ENCODE data around the gene ZNF57. TPM values are rescaled to one million over a fixed set of nuclear protein-coding genes. Genes with fewer than 3 reads are reported as not detected.
"Not testable (repeated sequence)": the region's sequence is repeated elsewhere in the genome, so short reads cannot be mapped to it uniquely, and the experiment has no call there.

ZNF57 gene
- total RNA-seq (2014; rRNA removed; shearing (Covaris generic)), result 16.7 and 18.9 TPM in 2 replicates

DNA sequence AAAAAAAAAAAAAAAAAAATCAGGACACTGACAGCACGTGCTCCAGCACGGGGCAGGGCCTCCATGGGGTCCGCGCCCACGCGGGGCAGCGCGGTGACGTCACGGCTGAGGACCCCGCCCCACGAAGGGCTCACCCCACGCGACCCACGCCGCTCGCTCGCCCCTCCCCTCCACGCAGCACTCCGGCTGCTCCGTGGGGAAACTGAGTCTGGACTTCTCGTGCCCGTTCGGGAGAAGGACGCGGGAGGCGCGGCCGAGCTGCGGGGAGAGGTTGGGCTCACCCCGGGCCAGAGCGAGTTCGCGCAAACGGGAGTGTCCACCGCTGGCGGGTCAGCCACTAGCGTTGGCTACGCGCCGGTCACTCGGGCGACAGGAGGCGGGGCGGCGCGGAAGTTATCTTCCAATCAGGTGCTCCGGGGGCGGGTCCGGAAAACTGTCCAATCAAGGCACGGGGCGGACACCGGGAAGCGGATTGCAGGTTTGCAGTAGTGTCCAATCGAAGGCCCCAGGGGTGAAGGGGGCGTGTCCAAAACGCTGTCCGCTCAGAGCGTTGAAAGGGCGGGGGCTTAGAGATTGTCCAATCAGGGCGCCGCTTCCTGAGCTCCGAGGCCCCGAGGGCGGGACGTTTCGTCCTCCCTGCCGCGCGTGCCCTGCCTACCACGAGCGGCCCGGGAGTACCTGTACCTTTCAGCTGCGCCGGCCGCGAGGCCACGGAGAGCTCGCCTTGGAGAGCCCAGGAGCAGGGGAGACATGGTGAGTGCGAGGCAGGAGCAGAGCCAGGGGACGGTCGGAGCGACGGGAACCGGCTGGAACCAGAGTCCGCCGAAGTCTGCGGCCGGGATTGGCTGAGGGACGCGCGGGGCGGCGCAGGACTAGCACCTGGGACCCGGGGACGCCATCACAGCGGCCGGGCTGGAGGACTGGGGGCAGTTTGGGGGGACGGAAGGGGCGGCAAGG, at the start of gene ZNF57:
TSS of gene ZNF57 (plus strand) at position 633 of the 957 bp plus-strand sequence. CDS start at position 751, 118 bp downstream.
- H3K4me1 ChIP-seq, result peaks cover 27% of the 10 kb centered on the region
- peak; percentile 99 to 100 for DNase-seq
- H3K9me3 ChIP-seq (replicated peaks), result 0 out of 2 replicates have a peak, but pooled peaks cover 4% of the 10 kb centered on the region
- H3K27me3 ChIP-seq, result no peaks in the 10 kb centered on the region
- H3K27ac ChIP-seq, result peak within 1 kb of the TSS; percentile 95
- H3K36me3 ChIP-seq, result peaks cover 3% of the 10 kb centered on the region; the same call in 1 of the 2 replicates
- H3K4me3 ChIP-seq, result peak within 1 kb of the TSS; percentile 89

DNA sequence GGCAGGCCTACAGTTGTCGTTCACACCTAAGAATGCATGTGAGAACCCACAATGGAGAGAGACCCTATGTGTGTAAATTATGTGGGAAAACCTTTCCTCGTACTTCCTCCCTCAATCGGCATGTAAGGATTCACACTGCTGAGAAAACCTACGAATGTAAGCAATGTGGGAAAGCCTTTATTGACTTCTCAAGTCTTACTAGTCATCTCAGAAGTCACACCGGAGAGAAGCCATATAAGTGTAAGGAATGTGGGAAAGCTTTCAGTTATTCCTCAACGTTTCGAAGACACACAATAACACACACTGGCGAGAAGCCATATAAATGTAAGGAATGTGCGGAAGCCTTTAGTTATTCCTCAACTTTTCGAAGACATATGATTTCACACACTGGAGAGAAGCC, 48.1 kb upstream of the ZNF57 start:
- H3K27me3 ChIP-seq, result no peaks in the 10 kb centered on the region
- peaks cover 65% of the 10 kb centered on the region for H3K36me3 ChIP-seq
- DNase-seq, result no peak
- H3K4me3 ChIP-seq, result no peak overlapping the region
- no peak overlapping the region for H3K27ac ChIP-seq
- H3K4me1 ChIP-seq, result peaks cover 17% of the 10 kb centered on the region
- H3K9me3 ChIP-seq (replicated peaks), result peaks cover 45% of the 10 kb centered on the region

GRCh38 chr19:2853015-2853606, 47.6 kb upstream of the ZNF57 start:
- peaks cover 65% of the 10 kb centered on the region for H3K36me3 ChIP-seq
- DNase-seq, result no peak
- no peaks in the 10 kb centered on the region for H3K27me3 ChIP-seq
- peaks cover 15% of the 10 kb centered on the region for H3K4me1 ChIP-seq
- H3K4me3 ChIP-seq, result no peak overlapping the region
- peaks cover 45% of the 10 kb centered on the region for H3K9me3 ChIP-seq (replicated peaks)
- no peak overlapping the region for H3K27ac ChIP-seq

DNA sequence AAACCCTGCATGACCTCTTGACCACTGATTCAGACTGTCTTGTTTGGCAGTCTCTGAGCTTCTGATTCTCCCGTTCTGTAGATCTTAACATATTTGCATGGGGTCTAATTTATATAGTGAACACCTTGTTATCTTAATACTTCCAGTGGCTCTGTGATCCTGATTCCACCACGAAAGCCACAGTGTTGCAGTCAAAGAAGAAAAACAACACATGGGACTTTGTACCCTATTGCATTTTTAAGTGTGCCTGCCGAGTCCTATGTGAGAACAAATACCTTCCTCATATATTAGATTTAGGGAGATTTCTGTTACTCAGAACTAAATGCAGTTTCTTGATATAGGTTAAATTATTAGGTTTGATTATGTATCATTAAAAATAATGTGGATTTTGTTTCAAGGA, 45.9 kb upstream of the ZNF57 start:
- Histone ChIP-seq H3K27me3 (no peaks in the 10 kb centered on the region), H3K36me3 (peaks cover 65% of the 10 kb centered on the region), H3K4me3 (no peak overlapping the region), H3K27ac (no peak overlapping the region), H3K4me1 (0 out of 2 replicates have a peak, but pooled peaks cover 3% of the 10 kb centered on the region), H3K9me3 (replicated peaks) (peaks cover 45% of the 10 kb centered on the region)
- no peak for DNase-seq

DNA sequence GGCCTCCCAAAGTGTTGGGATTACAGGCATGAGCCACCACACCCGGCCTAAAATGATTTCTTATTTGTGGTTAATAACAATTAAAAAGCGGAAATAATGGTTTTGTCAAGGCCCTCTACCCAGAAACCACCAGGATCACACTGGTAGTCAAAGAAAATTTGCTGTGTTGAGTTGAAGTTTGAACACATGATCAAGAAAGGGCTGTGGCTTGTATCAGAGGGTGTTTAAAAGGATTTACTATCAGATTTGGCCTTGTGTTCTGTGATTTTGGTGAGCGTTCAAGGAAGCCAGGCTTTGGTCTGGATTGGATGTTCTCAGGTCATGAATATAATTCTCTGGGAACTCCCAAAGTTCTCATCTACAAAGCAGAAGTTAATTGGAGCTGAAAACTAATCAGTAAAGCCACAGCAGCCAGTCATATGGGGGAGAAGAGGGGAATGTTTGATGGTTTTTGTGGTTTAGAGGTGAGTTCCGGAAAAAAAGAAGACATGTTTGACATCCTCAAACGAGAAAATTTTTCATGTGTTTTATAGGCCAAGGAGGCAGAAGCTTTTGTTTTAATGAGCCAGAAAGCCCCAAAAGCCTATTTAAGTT, 44.2 kb upstream of the ZNF57 start:
- no peak overlapping the region for H3K27ac ChIP-seq
- peaks cover 37% of the 10 kb centered on the region for H3K9me3 ChIP-seq (replicated peaks)
- peaks cover 52% of the 10 kb centered on the region for H3K36me3 ChIP-seq
- no peak overlapping the region for H3K4me3 ChIP-seq
- H3K4me1 ChIP-seq, result no peaks in the 10 kb centered on the region
- no peaks in the 10 kb centered on the region for H3K27me3 ChIP-seq
- no peak for DNase-seq

GRCh38 chr19:2858864-2859263, 41.9 kb upstream of the ZNF57 start:
- Histone ChIP-seq H3K9me3 (replicated peaks) (peaks cover 17% of the 10 kb centered on the region), H3K36me3 (peaks cover 29% of the 10 kb centered on the region), H3K27ac (no peak overlapping the region), H3K4me1 (no peaks in the 10 kb centered on the region), H3K27me3 (no peaks in the 10 kb centered on the region), H3K4me3 (no peak overlapping the region)
- DNase-seq, result no peak

DNA sequence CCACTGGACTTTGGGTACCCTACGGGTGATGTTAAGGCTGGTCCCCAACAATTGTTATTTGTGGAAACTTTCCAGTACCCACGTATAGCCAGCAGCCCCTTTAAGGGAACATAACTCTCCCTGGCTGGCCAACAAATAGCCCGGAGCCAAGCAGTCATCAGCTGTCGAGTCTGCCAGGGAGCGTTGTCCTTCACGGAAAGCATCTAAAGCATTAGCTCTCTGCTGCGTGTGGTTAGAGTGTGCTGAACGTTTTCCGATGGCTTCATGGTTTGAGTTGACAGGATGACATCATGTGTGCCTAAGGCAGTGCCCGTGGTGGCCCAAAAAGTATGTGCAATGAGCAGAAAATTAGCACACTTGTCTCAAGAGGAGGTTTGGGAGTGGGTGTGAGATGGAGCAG, 36.9 kb upstream of the ZNF57 start:
- peaks cover 4% of the 10 kb centered on the region; the same call in 1 of the 2 replicates for H3K4me1 ChIP-seq
- peaks cover 3% of the 10 kb centered on the region for H3K36me3 ChIP-seq
- no peak overlapping the region for H3K4me3 ChIP-seq
- no peaks in the 10 kb centered on the region for H3K27me3 ChIP-seq
- H3K27ac ChIP-seq, result no peak overlapping the region
- H3K9me3 ChIP-seq (replicated peaks), result no peaks in the 10 kb centered on the region
- peak; percentile 25 to 44 for DNase-seq

DNA sequence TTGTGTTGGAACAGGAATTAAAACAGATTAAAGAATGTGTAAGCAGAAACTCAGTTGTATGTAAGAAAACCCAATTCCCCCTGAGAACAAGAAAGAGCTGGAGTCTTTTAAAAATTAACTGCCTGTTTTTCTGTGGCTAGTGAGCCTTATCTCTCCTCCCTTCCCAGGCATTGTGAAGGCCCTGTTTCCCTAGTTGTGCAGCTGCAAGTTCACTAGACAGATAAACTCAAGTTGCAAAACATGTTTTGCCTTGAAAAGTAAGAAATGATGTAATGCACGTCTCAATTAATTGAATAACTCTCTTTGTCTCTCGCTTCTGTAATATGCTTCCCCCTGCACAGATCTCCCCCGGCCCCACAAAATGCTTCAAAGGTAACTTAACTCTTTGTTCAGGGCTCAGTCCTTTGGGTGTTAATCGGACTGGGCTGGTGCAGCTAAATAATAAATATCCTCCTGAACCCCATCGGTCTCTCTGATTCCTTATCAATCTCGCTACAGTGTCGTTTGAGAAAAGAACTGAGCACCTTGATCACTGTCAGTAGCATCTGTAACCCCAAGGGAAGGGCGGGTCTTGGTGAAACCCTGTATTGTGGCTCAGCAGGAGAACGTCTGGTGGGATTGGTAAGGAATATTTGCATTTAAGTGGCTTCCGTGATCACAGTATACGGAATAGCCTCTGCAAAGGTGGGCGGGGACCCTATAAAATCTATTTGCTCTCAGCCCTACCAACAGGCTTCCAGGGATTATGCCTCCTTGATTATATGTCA, 35.2 kb upstream of the ZNF57 start:
- Histone ChIP-seq H3K9me3 (replicated peaks) (no peaks in the 10 kb centered on the region), H3K4me1 (peaks cover 4% of the 10 kb centered on the region; the same call in 1 of the 2 replicates), H3K4me3 (no peak overlapping the region), H3K36me3 (peaks cover 17% of the 10 kb centered on the region), H3K27me3 (no peaks in the 10 kb centered on the region), H3K27ac (no peak overlapping the region)
- no peak for DNase-seq

DNA sequence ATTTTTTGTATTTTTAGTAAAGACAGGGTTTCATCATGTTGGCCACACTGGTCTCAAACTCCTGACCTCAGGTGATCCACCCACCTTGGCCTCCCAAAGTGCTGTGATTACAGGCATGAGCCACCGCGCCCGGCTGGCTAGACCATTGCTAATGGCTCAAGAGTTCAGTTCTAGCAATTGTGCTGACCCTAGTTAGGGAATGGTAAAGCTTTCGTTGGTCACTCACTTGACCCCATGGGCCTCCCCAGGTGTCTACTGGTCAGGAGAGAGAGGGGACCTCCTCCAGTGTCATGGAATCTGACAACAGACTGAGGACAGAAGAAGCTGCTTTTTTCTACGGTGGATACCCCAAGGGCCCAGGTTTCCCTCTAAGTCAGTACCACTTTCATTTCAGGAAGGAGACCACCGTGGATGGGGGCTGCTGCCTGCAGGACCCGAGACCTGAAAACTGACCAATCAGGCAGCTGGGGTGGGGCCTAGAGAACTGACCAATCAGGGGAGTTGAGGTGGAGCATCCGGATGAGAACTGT, 34.2 kb upstream of the ZNF57 start:
- DNase-seq, result no peak
- Histone ChIP-seq H3K4me3 (peak overlapping the region; percentile 88), H3K27ac (no peak overlapping the region), H3K27me3 (no peaks in the 10 kb centered on the region), H3K4me1 (peaks cover 4% of the 10 kb centered on the region; the same call in 1 of the 2 replicates), H3K36me3 (peaks cover 25% of the 10 kb centered on the region), H3K9me3 (replicated peaks) (peaks cover 3% of the 10 kb centered on the region; the same call in 1 of the 2 replicates)

GRCh38 chr19:2867025-2867991, 33.4 kb upstream of the ZNF57 start, which contains the start of gene ZNF556:
Gene ZNF556 (plus strand): TSS chr19:2867335. CDS start chr19:2867422, 87 bp downstream.
- H3K36me3 ChIP-seq, result peaks cover 25% of the 10 kb centered on the region
- H3K4me3 ChIP-seq, result peak within 1 kb of the TSS; percentile 88
- DNase-seq, result peak; percentile 99
- no peaks in the 10 kb centered on the region for H3K27me3 ChIP-seq
- H3K4me1 ChIP-seq, result peaks cover 4% of the 10 kb centered on the region; the same call in 1 of the 2 replicates
- peaks cover 3% of the 10 kb centered on the region; the same call in 1 of the 2 replicates for H3K9me3 ChIP-seq (replicated peaks)
- peak within 1 kb of the TSS; percentile 81 for H3K27ac ChIP-seq

DNA sequence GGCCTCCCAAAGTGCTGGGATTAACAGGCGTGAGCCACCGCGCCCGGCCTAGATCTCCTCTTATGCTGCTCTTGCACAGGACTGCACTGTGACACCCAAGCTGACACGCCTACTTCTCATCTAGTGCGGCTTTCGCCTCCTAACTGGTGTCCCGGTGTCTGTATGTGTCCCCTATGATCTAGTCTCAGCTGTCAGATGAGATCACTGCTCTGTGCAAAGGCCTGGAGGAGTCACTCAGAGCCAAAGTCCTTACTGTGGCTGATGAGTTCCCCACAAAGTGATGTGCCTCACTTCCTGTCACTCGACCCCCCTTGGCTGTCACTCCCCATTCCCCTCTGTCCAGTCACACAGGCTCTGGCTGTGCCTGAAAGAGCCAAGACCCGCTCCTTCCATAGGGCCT, 31.1 kb upstream of the ZNF57 start:
- DNase-seq, result no peak
- H3K36me3 ChIP-seq, result peaks cover 43% of the 10 kb centered on the region
- H3K9me3 ChIP-seq (replicated peaks), result peaks cover 5% of the 10 kb centered on the region; the same call in 1 of the 2 replicates
- peaks cover 4% of the 10 kb centered on the region; the same call in 1 of the 2 replicates for H3K4me1 ChIP-seq
- no peaks in the 10 kb centered on the region for H3K27me3 ChIP-seq
- H3K27ac ChIP-seq, result no peak overlapping the region
- H3K4me3 ChIP-seq, result no peak overlapping the region

DNA sequence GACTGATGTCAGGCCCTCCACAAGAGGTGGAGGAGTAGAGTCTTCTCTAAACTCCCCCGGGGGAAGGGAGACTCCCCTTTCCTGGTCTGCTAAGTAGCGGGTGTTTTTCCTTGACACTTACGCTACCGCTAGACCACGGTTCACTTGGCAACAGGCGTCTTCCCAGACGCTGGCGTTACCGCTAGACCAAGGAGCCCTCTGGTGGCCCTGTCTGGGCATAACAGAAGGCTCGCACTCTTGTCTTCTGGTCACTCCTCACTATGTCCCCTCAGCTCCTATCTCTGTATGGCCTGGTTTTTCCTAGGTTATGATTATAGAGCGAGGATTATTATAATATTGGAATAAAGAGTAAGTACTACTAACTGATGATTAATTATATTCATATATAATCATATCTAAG, 28.6 kb upstream of the ZNF57 start:
- H3K27ac ChIP-seq, H3K27me3 ChIP-seq, DNase-seq: not testable (repeated sequence)

More for the DNA sequence above, 28.6 kb upstream of the ZNF57 start:
- H3K4me1 ChIP-seq, H3K4me3 ChIP-seq: not testable (repeated sequence)
- Histone ChIP-seq H3K9me3 (replicated peaks) (peaks cover 11% of the 10 kb centered on the region; the same call in 1 of the 2 replicates), H3K36me3 (peaks cover 69% of the 10 kb centered on the region)

All from SJCRH30 (cell line).